Stimulated activated CD8-positive, alpha-beta memory T cell treated with anti-CD3 and anti-CD28 coated beads, Interleukin-2, amount 100 ng/mL, for 48 hours (primary cell): ENCODE data around the gene FNDC3B.

Experiments
- DNase-seq, 2 donors: peaks; one replicate each; pipeline ENCODE4 v3.0.0-alpha.2; 2020; ENCODE audit warnings: low read depth in 2 of 2

Gene FNDC3B

GRCh38 chr3:172396400-172396799, 357.0 kb downstream of the FNDC3B start:
- no peak for DNase-seq

GRCh38 chr3:172397716-172398405, 358.5 kb downstream of the FNDC3B start:
- no peak for DNase-seq

GRCh38 chr3:172398484-172398883, 359.1 kb downstream of the FNDC3B start:
- no peak for DNase-seq

- no peak for DNase-seq
Observed at GRCh38 chr3:172402090-172402489, 362.7 kb downstream of the FNDC3B start.

GRCh38 chr3:172402892-172403643, 363.7 kb downstream of the FNDC3B start:
- DNase-seq, result no peak

- no peak for DNase-seq
Observed at GRCh38 chr3:172404237-172404962, 365.0 kb downstream of the FNDC3B start.

- no peak for DNase-seq
Observed at GRCh38 chr3:172405914-172406313, 366.5 kb downstream of the FNDC3B start.

GRCh38 chr3:172407872-172408271, 368.5 kb downstream of the FNDC3B start:
- DNase-seq, result no peak

- DNase-seq, result no peak
Observed at GRCh38 chr3:172410702-172411477, 371.5 kb downstream of the FNDC3B start.

- DNase-seq, result no peak
Observed at GRCh38 chr3:172411478-172411947, 372.1 kb downstream of the FNDC3B start.

- DNase-seq, result no peak
Observed at GRCh38 chr3:172415323-172415722, 375.9 kb downstream of the FNDC3B start.

- DNase-seq, result no peak
Observed at GRCh38 chr3:172437713-172438112, 398.3 kb downstream of the FNDC3B start.

- DNase-seq, result no peak
Observed at GRCh38 chr3:172438186-172438585, 398.8 kb downstream of the FNDC3B start.

GRCh38 chr3:172441581-172441980, 402.2 kb downstream of the FNDC3B start:
- DNase-seq, result no peak

- no peak for DNase-seq
Observed at GRCh38 chr3:172442606-172443005, 403.2 kb downstream of the FNDC3B start.

- no peak for DNase-seq
Observed at GRCh38 chr3:172444821-172445220, 405.4 kb downstream of the FNDC3B start.

- no peak for DNase-seq
Observed at GRCh38 chr3:172446198-172446597, 406.8 kb downstream of the FNDC3B start.

- DNase-seq, result no peak
Observed at GRCh38 chr3:172447611-172448579, 408.5 kb downstream of the FNDC3B start, which contains the start of gene GHSR. GHSR (minus strand) TSS chr3:172448456; CDS start chr3:172448413, 43 bp downstream.

- DNase-seq, result no peak
Observed at GRCh38 chr3:172448661-172449465, 409.5 kb downstream of the FNDC3B start.
